Epithelial cell of proximal tubule (primary cell): Measurements from ENCODE around the gene FHOD3. TPM values are rescaled to one million over a fixed set of nuclear protein-coding genes. Genes with fewer than 3 reads are reported as not detected.

ENCODE experiments used
- DNase-seq: peaks from one replicate; pipeline ENCODE4 v3.0.0-alpha.2; 2011; ENCODE audit warnings: low read depth
- H3K4me3 ChIP-seq: 2 replicates; pipeline ENCODE4 v1.5.1; 2011; ENCODE audit warnings: low read depth, mild to moderate bottlenecking, low read length
- total RNA-seq: library from RNA; depleted of rRNA; stranded (reverse); fragments of >200 nt; gene quantifications from 2 replicates; pipeline ENCODE4 v1.2.3, GENCODE V29; 2015
- TF ChIP-seq, protein P1 (sequence below): conservative IDR thresholded peaks from 2 replicates; pipeline ENCODE4 v1.5.1; 2012; ENCODE audit warnings: low read depth, mild to moderate bottlenecking, low read length

The FHOD3 gene
- total RNA-seq, 1 donor from 2014 or later = 27.3 TPM

DNA sequence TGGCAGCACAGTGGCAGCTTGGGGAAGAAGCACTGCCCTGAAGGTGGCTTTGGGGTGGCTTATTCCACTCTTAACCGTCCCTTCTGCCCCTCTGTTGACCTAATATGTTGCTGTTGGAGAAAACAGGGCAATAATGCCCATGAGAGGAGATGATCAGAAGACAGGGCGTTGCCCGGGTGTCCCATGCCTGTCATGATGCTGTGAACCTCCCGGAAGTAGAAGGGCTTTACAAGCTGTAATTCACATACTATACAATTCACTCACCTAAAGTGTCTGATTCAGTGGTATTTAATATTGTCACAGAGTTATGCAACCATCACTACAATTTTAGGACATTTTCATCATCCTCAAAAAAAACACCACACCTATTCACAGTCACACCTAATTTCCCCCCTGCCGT, 112.3 kb downstream of the FHOD3 start:
- no peak for DNase-seq
- no peak overlapping the region for H3K4me3 ChIP-seq
- TF ChIP-seq, protein P1, sequence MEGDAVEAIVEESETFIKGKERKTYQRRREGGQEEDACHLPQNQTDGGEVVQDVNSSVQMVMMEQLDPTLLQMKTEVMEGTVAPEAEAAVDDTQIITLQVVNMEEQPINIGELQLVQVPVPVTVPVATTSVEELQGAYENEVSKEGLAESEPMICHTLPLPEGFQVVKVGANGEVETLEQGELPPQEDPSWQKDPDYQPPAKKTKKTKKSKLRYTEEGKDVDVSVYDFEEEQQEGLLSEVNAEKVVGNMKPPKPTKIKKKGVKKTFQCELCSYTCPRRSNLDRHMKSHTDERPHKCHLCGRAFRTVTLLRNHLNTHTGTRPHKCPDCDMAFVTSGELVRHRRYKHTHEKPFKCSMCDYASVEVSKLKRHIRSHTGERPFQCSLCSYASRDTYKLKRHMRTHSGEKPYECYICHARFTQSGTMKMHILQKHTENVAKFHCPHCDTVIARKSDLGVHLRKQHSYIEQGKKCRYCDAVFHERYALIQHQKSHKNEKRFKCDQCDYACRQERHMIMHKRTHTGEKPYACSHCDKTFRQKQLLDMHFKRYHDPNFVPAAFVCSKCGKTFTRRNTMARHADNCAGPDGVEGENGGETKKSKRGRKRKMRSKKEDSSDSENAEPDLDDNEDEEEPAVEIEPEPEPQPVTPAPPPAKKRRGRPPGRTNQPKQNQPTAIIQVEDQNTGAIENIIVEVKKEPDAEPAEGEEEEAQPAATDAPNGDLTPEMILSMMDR = no peak

- TF ChIP-seq, protein P1 = no peak
- H3K4me3 ChIP-seq = no peak overlapping the region
- no peak for DNase-seq
Observed at GRCh38 chr18:36410346-36410745, 112.8 kb downstream of the FHOD3 start.

GRCh38 chr18:36411745-36412168, 114.2 kb downstream of the FHOD3 start:
- DNase-seq = no peak
- TF ChIP-seq, protein P1 = peak; percentile 74
- H3K4me3 ChIP-seq = no peak overlapping the region

- TF ChIP-seq, protein P1 = peak; percentile 89
- no peak for DNase-seq
Observed at GRCh38 chr18:36412778-36413177, 115.3 kb downstream of the FHOD3 start.

DNA sequence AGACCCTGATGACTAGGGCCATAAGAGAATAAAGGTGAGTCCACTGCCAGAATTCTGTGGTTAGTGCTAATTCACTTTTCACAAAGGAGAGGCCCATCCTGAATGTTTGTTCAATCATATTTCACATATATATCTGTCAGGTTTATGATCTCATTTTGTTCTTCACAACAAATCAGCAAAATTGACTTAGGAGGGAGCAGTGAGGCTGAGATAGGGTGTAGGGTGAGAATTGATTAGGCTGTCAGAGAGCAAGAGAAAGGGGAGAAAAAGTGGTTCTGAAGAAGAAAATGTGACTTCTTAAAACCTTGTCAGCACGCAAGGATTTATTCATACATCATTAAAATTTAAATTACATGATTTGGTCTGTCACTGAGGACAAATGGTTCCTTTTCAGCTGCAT, 117.7 kb downstream of the FHOD3 start:
- TF ChIP-seq, protein P1 = no peak
- no peak overlapping the region for H3K4me3 ChIP-seq
- no peak for DNase-seq

More at GRCh38 chr18:36412778-36413177, 115.3 kb downstream of the FHOD3 start:
- no peak overlapping the region for H3K4me3 ChIP-seq

DNA sequence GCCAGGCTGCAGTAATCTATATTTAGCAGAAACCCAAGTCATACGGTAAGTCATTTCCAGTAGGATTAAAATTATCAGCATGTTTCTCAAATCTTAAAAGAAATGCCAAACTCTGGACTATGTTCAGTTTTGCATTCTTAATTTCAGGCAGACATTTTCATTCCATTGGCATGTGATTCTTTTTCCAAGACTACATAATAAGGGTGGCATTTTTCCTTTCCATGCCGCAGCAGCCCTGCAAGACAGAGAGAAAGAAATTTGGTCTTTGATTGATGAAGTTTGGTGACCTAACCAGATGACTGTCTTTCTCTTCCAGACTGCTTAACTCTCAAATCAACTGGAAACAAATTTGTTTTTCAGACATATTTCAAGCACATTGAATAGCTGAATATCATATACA, 118.1 kb downstream of the FHOD3 start:
- DNase-seq = no peak
- H3K4me3 ChIP-seq = no peak overlapping the region

More for the DNA sequence above, 118.1 kb downstream of the FHOD3 start:
- TF ChIP-seq, protein P1 = no peak
